ENCODE data around the gene TRAPPC3.
"Not testable (repeated sequence)": the region's sequence is repeated elsewhere in the genome, so short reads cannot be mapped to it uniquely, and the experiment has no call there.

Gene TRAPPC3

GRCh38 chr1:36149237-36149972 is at the start of gene TRAPPC3:
TRAPPC3 (minus strand) TSS chr1:36149486; CDS start chr1:36149378, 108 bp downstream.
- DNase-seq (ENCODE audit: low read depth): peak; percentile 99

DNA sequence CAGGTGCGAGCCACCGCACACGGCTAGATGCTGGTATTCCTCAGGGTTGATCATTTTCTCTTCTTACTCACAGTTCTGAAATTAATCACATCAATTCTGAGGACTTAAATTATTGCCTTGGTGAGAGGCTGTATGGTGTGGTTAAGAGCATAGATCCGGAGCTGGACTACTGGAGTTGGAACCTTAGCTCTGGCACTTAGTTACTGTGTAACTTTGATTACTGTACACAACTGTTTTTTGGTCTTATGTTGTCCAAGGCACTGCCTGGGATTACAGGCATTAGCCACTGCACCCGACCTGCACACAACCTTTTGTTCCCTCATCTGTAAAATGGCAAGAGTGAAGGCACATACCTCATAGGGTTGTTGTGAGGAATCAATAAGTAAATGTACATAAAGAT is 49.4 kb upstream of the TRAPPC3 start:
- no peak for DNase-seq (ENCODE audit: low read depth)

GRCh38 chr1:36196805-36197204 is 47.5 kb upstream of the TRAPPC3 start:
- DNase-seq (ENCODE audit: low read depth): not testable (repeated sequence)

- DNase-seq (ENCODE audit: low read depth): peak; percentile 82
Measured at GRCh38 chr1:36187800-36188593, 38.7 kb upstream of the TRAPPC3 start.

DNA sequence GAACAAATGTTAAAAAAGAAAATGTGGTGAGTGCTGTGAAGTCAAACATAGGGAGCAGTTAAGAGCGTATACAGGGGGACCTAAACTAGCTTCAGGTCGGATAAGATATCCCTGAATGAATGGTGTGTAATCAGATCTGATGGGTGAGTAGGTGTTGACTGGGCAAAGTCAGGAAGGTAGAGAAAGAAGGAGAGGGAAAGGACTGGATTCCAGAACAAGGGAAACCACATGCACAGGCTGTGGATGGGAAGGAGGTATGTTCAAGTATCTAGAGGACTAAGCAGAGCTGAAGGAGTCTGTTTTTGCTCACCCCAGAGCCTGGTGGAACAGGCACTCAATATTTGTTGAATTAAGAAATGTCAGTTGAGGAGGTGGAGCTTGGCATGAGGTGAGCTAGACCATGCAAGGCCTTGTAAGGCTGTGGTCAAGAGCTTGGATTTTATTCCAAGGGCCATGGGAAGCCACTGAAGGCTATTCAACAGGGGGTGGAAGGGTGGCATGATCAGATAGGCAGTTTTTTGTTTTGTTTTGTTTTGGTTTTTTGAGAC is 34.1 kb upstream of the TRAPPC3 start:
- no peak for DNase-seq (ENCODE audit: low read depth)

GRCh38 chr1:36182734-36183133 is 33.4 kb upstream of the TRAPPC3 start:
- no peak for DNase-seq (ENCODE audit: low read depth)

DNA sequence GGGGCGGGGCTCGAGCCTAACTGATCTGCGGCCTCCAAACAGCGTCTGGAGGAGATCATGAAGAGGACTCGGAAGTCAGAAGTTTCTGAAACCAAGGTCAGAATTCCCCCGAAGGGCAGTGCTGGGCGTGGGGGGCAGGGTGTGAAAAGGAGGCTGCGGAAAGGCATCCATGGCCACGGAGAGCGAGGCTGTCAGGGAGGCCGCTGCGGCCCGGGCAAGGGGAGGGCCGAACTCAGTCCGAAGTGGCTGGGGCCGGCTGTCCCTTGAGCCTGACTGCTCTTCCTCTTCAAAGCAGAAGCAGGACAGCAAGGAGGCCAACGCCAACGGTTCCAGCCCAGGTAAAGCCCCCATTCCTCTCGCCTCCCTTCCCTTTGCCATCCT is 29.9 kb upstream of the TRAPPC3 start:
- DNase-seq (ENCODE audit: low read depth): no peak

- DNase-seq (ENCODE audit: low read depth): no peak
Measured at GRCh38 chr1:36178471-36179219, 29.4 kb upstream of the TRAPPC3 start.

DNA sequence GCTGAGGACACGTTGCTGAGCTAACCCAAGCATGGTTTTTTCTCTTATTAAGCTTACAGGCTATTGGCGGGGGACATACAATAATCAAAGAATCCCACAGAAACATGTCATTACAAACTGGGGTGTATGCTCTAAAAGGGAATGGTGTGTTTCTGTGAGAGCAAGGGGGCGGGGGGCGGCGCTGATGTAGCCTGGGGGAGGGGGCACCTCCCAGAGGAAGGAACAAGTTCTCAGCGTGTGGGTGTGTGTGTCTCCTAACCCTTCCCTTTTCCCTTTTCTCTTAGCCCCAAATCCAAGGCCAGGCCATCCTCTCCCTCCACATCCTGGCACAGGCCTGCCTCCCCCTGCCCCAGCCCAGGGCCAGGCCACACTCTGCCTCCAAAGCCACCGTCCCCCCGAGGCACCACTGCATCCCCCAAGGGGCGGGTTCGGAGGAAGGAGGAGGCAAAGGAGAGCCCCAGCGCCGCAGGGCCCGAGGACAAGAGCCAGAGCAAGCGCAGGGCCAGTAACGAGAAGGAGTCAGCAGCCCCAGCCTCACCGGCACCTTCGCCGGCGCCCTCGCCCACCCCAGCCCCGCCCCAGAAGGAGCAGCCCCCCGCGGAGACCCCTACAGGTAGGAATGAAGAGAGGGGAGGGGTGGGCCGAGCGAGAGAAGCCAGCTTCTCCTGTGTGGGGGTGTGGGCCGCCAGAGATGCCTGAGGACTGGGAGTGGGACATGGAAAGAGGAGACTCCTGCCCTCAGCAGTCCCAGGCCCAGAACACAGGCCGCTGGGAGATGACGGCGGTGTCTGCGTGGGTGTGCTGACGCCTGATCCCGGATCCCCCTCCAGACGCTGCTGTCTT is 28.5 kb upstream of the TRAPPC3 start:
- DNase-seq (ENCODE audit: low read depth): no peak

GRCh38 chr1:36176106-36176949 is 27.0 kb upstream of the TRAPPC3 start:
- no peak for DNase-seq (ENCODE audit: low read depth)

DNA sequence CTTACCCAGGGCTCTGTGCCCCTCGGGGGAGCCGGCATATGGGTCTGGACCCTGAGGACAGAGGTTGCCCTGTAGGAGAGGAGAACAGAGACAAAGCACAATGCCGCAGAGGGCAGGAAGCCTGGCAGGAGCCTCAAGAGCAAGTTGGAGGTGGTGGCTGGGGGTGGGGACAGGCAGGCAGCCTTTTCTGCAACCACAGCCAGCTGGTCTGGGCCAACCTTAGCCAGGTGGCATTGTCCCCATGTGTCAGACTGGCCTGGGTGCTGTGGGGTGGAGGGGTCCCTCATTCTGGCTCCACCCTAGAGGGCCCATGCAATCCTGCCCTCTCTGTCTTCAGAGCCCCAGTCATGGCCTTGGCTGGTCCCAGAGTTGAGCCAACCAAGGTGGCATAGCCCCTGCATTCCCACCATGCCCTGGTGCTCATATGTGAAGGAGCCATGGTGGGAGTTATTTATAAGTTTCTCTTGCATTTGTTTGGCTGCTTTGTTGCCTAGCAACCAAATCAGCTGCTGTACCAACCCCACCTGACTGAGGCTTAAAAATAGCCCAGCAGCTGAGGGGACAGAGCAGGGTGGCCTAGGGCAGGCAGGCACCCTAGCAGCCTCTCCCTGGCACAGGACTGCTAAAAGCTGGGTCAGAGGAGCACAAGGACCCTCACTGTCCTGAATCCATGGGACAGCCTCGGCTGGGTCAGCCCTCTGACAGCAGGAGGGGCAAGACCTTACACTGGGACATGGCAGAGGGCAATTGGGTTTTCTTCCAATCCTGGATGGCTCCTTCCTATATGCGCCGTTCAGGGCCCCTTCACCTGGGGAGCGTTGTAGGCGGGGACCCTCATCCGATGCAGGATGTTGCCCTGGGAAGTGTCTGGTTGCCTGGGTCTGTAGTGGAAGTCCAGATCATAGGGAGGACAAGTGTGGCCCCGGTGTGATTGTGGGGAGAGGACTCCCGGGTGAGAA is 26.1 kb upstream of the TRAPPC3 start:
- DNase-seq (ENCODE audit: low read depth): no peak

GRCh38 chr1:36174713-36175112 is 25.4 kb upstream of the TRAPPC3 start:
- no peak for DNase-seq (ENCODE audit: low read depth)

GRCh38 chr1:36172983-36173382 is 23.7 kb upstream of the TRAPPC3 start:
- peak; percentile 40 for DNase-seq (ENCODE audit: low read depth)

DNA sequence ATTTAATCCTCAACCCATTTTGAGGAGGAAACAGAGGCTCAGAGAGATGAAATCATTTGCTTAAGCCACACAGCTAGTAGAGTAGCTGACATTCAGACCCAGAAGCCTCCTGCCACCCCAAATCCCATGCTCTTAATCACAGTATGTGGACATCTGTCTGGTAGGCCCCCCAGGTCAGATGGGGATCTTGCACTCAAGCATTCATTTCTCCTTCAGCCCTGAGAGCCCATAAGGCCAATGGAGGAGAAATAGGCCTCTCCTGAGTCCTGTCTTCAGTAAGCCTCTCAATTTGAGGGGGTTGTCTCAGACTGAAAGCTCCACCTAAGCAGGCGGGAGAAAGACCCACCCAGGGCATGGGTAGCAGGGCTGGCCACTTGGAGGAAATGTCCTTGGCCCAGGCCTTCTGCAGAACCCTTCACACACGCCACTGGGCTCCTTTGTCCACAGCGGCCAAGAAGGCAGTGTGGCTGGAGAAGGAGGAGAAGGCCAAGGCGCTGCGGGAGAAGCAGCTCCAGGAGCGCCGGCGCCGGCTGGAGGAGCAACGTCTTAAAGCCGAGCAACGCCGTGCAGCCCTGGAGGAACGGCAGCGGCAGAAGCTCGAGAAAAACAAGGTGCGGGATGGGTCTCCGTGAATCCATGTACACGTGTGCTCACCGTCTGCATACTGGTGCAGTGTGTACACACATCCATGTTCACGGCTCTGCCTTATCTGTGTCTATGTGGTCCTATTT is 22.9 kb upstream of the TRAPPC3 start:
- DNase-seq (ENCODE audit: low read depth): no peak

DNA sequence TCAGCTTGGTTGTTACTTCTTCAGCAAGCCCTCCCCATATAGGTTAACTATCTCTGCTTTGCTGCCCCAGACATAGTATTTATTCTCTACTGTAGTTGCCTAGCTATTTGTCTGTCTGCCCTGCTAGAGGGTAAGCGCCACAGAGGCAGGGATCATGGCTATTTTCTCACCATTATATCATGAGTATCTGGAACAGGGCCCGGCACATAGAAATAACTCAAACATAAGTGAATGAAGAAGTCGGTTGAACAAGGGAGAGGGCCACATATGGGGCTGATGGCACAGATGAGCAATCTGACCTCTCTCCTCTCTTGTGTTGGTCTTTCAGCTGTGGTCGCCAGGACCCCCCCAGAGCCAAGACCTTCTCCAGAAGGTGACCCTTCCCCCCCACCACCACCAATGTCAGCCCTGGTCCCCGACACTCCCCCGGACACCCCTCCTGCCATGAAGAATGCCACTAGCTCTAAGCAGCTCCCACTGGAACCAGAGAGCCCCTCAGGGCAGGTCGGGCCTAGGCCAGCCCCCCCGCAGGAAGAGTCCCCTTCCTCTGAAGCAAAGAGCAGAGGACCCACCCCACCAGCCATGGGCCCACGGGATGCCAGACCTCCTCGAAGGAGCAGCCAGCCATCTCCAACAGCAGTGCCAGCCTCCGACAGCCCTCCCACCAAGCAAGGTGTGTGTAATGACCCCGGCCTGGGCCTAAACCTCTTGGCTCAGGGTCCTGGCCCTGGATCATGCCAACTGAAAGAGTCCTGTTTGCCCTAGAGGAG is 21.5 kb upstream of the TRAPPC3 start:
- DNase-seq (ENCODE audit: low read depth): no peak

DNA sequence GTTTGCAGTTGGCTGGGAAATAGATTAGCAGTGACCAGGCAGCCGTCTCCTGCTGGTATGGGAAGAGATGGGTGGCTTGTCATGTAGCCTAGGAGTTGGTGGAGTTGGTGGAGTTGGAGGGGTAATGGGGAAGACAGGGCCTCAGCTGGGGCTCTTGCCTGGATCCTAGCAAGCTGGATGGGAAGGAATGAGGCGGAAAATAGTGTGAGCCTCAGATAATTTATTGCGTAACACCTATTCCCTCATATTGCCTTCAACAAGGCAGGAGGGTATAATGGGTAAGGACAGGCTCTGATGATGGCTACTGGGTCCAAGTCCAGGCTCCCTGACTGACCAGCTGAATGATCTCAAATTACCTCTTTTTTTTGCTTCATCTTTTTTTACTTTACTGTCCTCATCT is 19.2 kb upstream of the TRAPPC3 start:
- no peak for DNase-seq (ENCODE audit: low read depth)

GRCh38 chr1:36166938-36167905 is 17.9 kb upstream of the TRAPPC3 start:
- DNase-seq (ENCODE audit: low read depth): peak; percentile 41
